ENCODE data around the gene GALNT16.

GRCh38 chr14:69241577-69241976 lies 18.4 kb upstream of the GALNT16 start:
- TF ChIP-seq CTCF (IDR thresholded peaks at IDR 0.05; ENCODE audit: low read depth, low read length): no peak
- TF ChIP-seq POLR2A (IDR thresholded peaks at IDR 0.05; ENCODE audit: extremely low read depth, insufficient read length): no peak

Measured in NB4 (cell line).